GM12878 (cell line): Measurements from ENCODE around the gene AGXT. TPM values are rescaled to one million over a fixed set of nuclear protein-coding genes. Genes with fewer than 3 reads are reported as not detected.

Experiments used
- ATAC-seq: fragments of 200-7000 bp; cut with Tn5 transposase; 3 replicates; pipeline ENCODE4 v1.9.1; 2020; ENCODE audit warnings: mild to moderate bottlenecking, moderate library complexity
- BruUV-seq: library from RNA; stranded (reverse); fragments of 400-500 nt; replicated peaks from 2 replicates; lab custom pipeline; 2021; lab: Mats Ljungman, UMichigan
- CTCF ChIA-PET: fragments of 300-600 bp; sonication (Branson Sonifier 250); formaldehyde crosslinking; extraction: SDS; loops from one replicate; lab custom pipeline; 2021; ENCODE audit warnings: inconsistent platforms; lab: Yijun Ruan, JAX
- POLR2A ChIA-PET: fragments of 350-600 bp; formaldehyde crosslinking; extraction: SDS; loops from one replicate; lab custom pipeline; 2021; ENCODE audit warnings: inconsistent platforms; lab: Charles Lee
- RAD21 ChIA-PET: fragments of 300-600 bp; sonication (Branson Sonifier 250); formaldehyde crosslinking; loops from one replicate; lab custom pipeline; 2023; ENCODE audit warnings: antibody characterized with exemption; ENCODE audit not compliant: unreplicated experiment; lab: Charles Lee
- SMC1A ChIA-PET: fragments of 300-600 bp; sonication (Branson Sonifier 250); formaldehyde crosslinking; loops from one replicate; lab custom pipeline; 2023; ENCODE audit not compliant: unreplicated experiment, uncharacterized antibody; lab: Charles Lee
- DNase-seq: peaks from one replicate; pipeline ENCODE4 v3.0.0-alpha.2; 2011; ENCODE audit warnings: low read depth, low spot score
- FAIRE-seq: peaks from 3 replicates; lab custom pipeline; 2011; peaks lifted over from hg19 to GRCh38; lab: Jason Lieb, UNC
- H2AFZ ChIP-seq: 2 replicates; pipeline ENCODE4 v1.6.0; 2011; ENCODE audit warnings: low read depth, low read length, control low read depth; ENCODE audit not compliant: control insufficient read depth
- H3K27ac ChIP-seq: 2 replicates; pipeline ENCODE4 v1.5.1; 2011; ENCODE audit warnings: control low read depth; ENCODE audit not compliant: control insufficient read depth, insufficient read depth
- H3K27me3 ChIP-seq, 2 experiments: replicated peaks in 1 of 2; 2 replicates each; pipeline versions ENCODE4 v1.6.0 to v1.6.1; 2011; ENCODE audit warnings: low read length in 1 of 2; ENCODE audit not compliant: control insufficient read depth in 2 of 2, insufficient read depth in 2 of 2
- H3K36me3 ChIP-seq, 2 experiments: 2 replicates each; pipeline ENCODE4 v1.5.1; 2011; ENCODE audit warnings: low read length in 1 of 2; ENCODE audit not compliant: control insufficient read depth in 2 of 2, insufficient read depth in 2 of 2
- H3K4me1 ChIP-seq: 2 replicates; pipeline ENCODE4 v1.6.1; 2011; ENCODE audit warnings: mild to moderate bottlenecking, low read length, moderate library complexity, mixed read lengths; ENCODE audit not compliant: control insufficient read depth, insufficient read depth
- H3K4me2 ChIP-seq: 2 replicates; pipeline ENCODE4 v1.6.0; 2011; ENCODE audit warnings: control low read depth; ENCODE audit not compliant: control insufficient read depth, insufficient read depth
- H3K4me3 ChIP-seq: fragments of 200-600 bp; sonication (generic); 2 replicates; pipeline ENCODE4 v1.5.1; 2016
- H3K79me2 ChIP-seq: 2 replicates; pipeline ENCODE4 v1.6.0; 2011; ENCODE audit warnings: low read length; ENCODE audit not compliant: control insufficient read depth, insufficient read depth
- H3K9ac ChIP-seq: 2 replicates; pipeline ENCODE4 v1.8.0; 2011; ENCODE audit warnings: low read length, control low read depth, mixed read lengths; ENCODE audit not compliant: control insufficient read depth, insufficient read depth
- H3K9me3 ChIP-seq: replicated peaks from 3 replicates; pipeline ENCODE4 v1.5.1; 2011; ENCODE audit warnings: mild to moderate bottlenecking, low read length; ENCODE audit not compliant: control insufficient read depth, insufficient read depth
- H4K20me1 ChIP-seq: 2 replicates; pipeline ENCODE4 v1.6.0; 2011; ENCODE audit not compliant: control insufficient read depth, insufficient read depth
- BRCA1 ChIP-seq: IDR thresholded peaks from 2 replicates; pipeline ENCODE4 v1.6.1; 2011; ENCODE audit warnings: low read depth, low read length, improper control_type of control experiment
- EGR1 ChIP-seq, 2 experiments: IDR thresholded peaks; 1 replicate in 1 of 2; 2 replicates in 1 of 2; pipeline ENCODE4 v1.6.1; 2011 to 2012; ENCODE audit warnings: low read depth in 2 of 2, low read length in 2 of 2, borderline replicate concordance in 1 of 2, mild to moderate bottlenecking in 1 of 2, moderate library complexity in 1 of 2
- ELK1 ChIP-seq: IDR thresholded peaks from 2 replicates; pipeline ENCODE4 v1.6.1; 2012; ENCODE audit warnings: low read depth, low read length, improper control_type of control experiment
- GATAD2B ChIP-seq: fragments of 450-650 bp; conservative IDR thresholded peaks from 2 replicates; pipeline ENCODE4 v1.6.1; 2017; ENCODE audit warnings: low read depth, mild to moderate bottlenecking, moderate library complexity
- HDGF ChIP-seq: fragments of 450-650 bp; IDR thresholded peaks from 2 replicates; pipeline ENCODE4 v1.6.1; 2016; ENCODE audit warnings: antibody characterized with exemption
- KAT2A ChIP-seq: conservative IDR thresholded peaks from 2 replicates; pipeline ENCODE4 v1.6.1; 2011; ENCODE audit warnings: low read depth, low read length; ENCODE audit not compliant: control insufficient read depth
- MEF2B ChIP-seq: fragments of 450-650 bp; IDR thresholded peaks from 2 replicates; pipeline ENCODE4 v1.6.1; 2018; ENCODE audit warnings: mild to moderate bottlenecking, moderate library complexity; ENCODE audit not compliant: partially characterized antibody, poor library complexity, severe bottlenecking
- POLR2AphosphoS5 ChIP-seq: IDR thresholded peaks from 2 replicates; pipeline ENCODE4 v1.6.1; 2011; ENCODE audit warnings: mild to moderate bottlenecking, low read length, inconsistent platforms
- RB1 ChIP-seq: fragments of 450-650 bp; formaldehyde crosslinking; IDR thresholded peaks from 2 replicates; pipeline ENCODE4 v1.6.1; 2017; ENCODE audit warnings: mild to moderate bottlenecking, borderline replicate concordance
- SREBF1 ChIP-seq: IDR thresholded peaks from 2 replicates; pipeline ENCODE4 v1.6.1; 2012; ENCODE audit warnings: mild to moderate bottlenecking, low read length
- SREBF2 ChIP-seq: IDR thresholded peaks from 2 replicates; pipeline ENCODE4 v1.6.1; 2012; ENCODE audit warnings: mild to moderate bottlenecking, low read length
- ZBTB40 ChIP-seq: fragments of 450-650 bp; IDR thresholded peaks from 2 replicates; pipeline ENCODE4 v1.6.1; 2016; ENCODE audit warnings: mild to moderate bottlenecking, moderate library complexity, borderline replicate concordance
- ZNF24 ChIP-seq: fragments of 450-650 bp; IDR thresholded peaks from 2 replicates; pipeline ENCODE4 v1.6.1; 2017; ENCODE audit warnings: antibody characterized with exemption, mild to moderate bottlenecking
- WGBS: methylation state at CpG from one replicate; pipeline ENCODE4 v1.1.6; 2016; ENCODE audit warnings: low lambda C conversion rate; ENCODE audit not compliant: insufficient replicate concordance, insufficient coverage; ENCODE audit errors: missing lambda C conversion rate; 5-methylcytosine and 5-hydroxymethylcytosine counted together
- in situ Hi-C: fragments of 300-500 bp; cut with MboI; formaldehyde crosslinking; loops from 9 replicates; pipeline ENCODE4 v1.14.3; 2018; ENCODE audit warnings: mixed read lengths
- intact Hi-C: fragments of 100-400 bp; cut with micrococcal nuclease; formaldehyde crosslinking; loops from one replicate; pipeline ENCODE4 v1.14.2; 2022; ENCODE audit not compliant: unreplicated experiment
- polyA plus RNA-seq, 11 experiments: library from polyadenylated mRNA; depleted of rRNA in 4 of 11; unstranded in 6 of 11; stranded (reverse) in 5 of 11; fragments of >200 nt; fragmentation: Nextera tagmentation in 4 of 11; fragmentation: Illumina TruSeq in 1 of 11; extraction: Ambion mirVana in 4 of 11; extraction: Trizol in 1 of 11; gene quantifications; 1 replicate in 1 of 11; 2 replicates in 10 of 11; pipeline versions ENCODE4 v1.2.1 to v1.2.3, GENCODE V29; 2011 to 2016; ENCODE audit warnings: inconsistent platforms in 2 of 11, missing spikeins in 2 of 11, low read depth in 1 of 11
- total RNA-seq, 4 experiments: library from RNA; depleted of rRNA in 3 of 4; stranded (reverse); fragments of >200 nt in 3 of 4; fragmentation: Illumina TruSeq in 1 of 4; extraction: Trizol in 1 of 4; gene quantifications; 2 replicates each; pipeline versions ENCODE4 v1.2.1 to v1.2.3, GENCODE V29; 2013 to 2021

The AGXT gene
- total and polyA plus RNA-seq, 10 of the 15 experiments (the other 5 are each of a cell fraction or from before 2014, with no cell fraction given) = 0.18 TPM; not detected in 9

GRCh38 chr2:240916571-240917008 is 48.0 kb downstream of the AGXT start:
- Histone ChIP-seq H3K27me3 (peaks cover 0 to 3% of the 10 kb centered on the region in 2 experiments), H4K20me1 (no peaks in the 10 kb centered on the region), H3K79me2 (no peaks in the 10 kb centered on the region), H3K9me3 (no peaks in the 10 kb centered on the region), H3K4me3 (no peak overlapping the region)
- TF ChIP-seq HDGF (no peak), RB1 (no peak), POLR2AphosphoS5 (no peak)
- TF ChIP-seq, all 136 proteins: peak for 0
- ChIA-PET CTCF (no interaction called here), POLR2A (no interaction called here), SMC1A (no interaction called here), RAD21 (no interaction called here)
- 9% methylated on average over 24 of the region's 24 CpGs for WGBS
- DNase-seq (no peak), FAIRE-seq (no peak), ATAC-seq (no peak)
- no peak overlapping the region for H3K27ac ChIP-seq
- no peaks in the 10 kb centered on the region for H3K36me3 ChIP-seq
- no peak overlapping the region for H3K4me2 ChIP-seq
- H3K4me1 ChIP-seq = no peaks in the 10 kb centered on the region
- intact Hi-C loops (no loop called here), in situ Hi-C loops (no loop called here)
- no TSS peak for BruUV-seq
- H2AFZ ChIP-seq = no peak overlapping the region
- no peak overlapping the region for H3K9ac ChIP-seq

- Histone ChIP-seq H3K4me2 (no peak overlapping the region), H3K4me1 (no peaks in the 10 kb centered on the region), H3K27ac (no peak overlapping the region), H3K79me2 (no peaks in the 10 kb centered on the region), H3K36me3 (no peaks in the 10 kb centered on the region), H4K20me1 (no peaks in the 10 kb centered on the region), H3K9ac (no peak overlapping the region), H3K27me3 (peaks cover 0 to 3% of the 10 kb centered on the region in 2 experiments), H3K4me3 (no peak overlapping the region), H2AFZ (no peak overlapping the region), H3K9me3 (no peaks in the 10 kb centered on the region)
- CTCF ChIA-PET = no interaction called here
- no TSS peak for BruUV-seq
- POLR2A ChIA-PET = no interaction called here
- RAD21 ChIA-PET = no interaction called here
- in situ Hi-C loops (no loop called here), intact Hi-C loops (no loop called here)
- WGBS = 18% methylated on average over 19 of the region's 20 CpGs
- FAIRE-seq = no peak
- DNase-seq = no peak
- SMC1A ChIA-PET = no interaction called here
- no peak for ATAC-seq
- no peak for TF ChIP-seq SREBF2
- TF ChIP-seq SREBF1 = no peak
- no peak for TF ChIP-seq ZNF24
- no peak for TF ChIP-seq KAT2A
- TF ChIP-seq EGR1 (IDR thresholded peaks at IDR 0.05; ENCODE audit: borderline replicate concordance in 1 of 2, low read depth in 2 of 2, low read length in 2 of 2) = no peak
- no peak for TF ChIP-seq BRCA1
- no peak for TF ChIP-seq MEF2B
- TF ChIP-seq GATAD2B = no peak
- no peak for TF ChIP-seq ELK1
- TF ChIP-seq ZBTB40 = no peak
Observed at GRCh38 chr2:240917009-240917683, 48.5 kb downstream of the AGXT start.
